NCI-H460 (cell line): ENCODE measurements around the gene DNAH3. TPM values are rescaled to one million over a fixed set of nuclear protein-coding genes. Genes with fewer than 3 reads are reported as not detected.
"Not testable (repeated sequence)": the region's sequence is repeated elsewhere in the genome, so short reads cannot be mapped to it uniquely, and the experiment has no call there.

Experiments
- DNase-seq: peaks from one replicate; pipeline ENCODE4 v3.0.0-alpha.2; 2016; ENCODE audit warnings: low read depth; ENCODE audit errors: extremely low read depth
- total RNA-seq: library from RNA; depleted of rRNA; stranded (reverse); fragments of >200 nt; shearing (Covaris generic); gene quantifications from 2 replicates; pipeline ENCODE4 v1.2.3, GENCODE V29; 2014

DNAH3 gene
- total RNA-seq, 1 experiment from 2014 or later: 0.37 TPM

- no peak for DNase-seq
Observed at GRCh38 chr16:20949660-20950059, 201.0 kb downstream of the DNAH3 start.

- DNase-seq: no peak
Observed at GRCh38 chr16:20948444-20948843, 202.2 kb downstream of the DNAH3 start.

- DNase-seq: no peak
Observed at GRCh38 chr16:20946015-20946629, 204.5 kb downstream of the DNAH3 start.

GRCh38 chr16:20945575-20945875 lies 205.1 kb downstream of the DNAH3 start:
- DNase-seq: not testable (repeated sequence)

- no peak for DNase-seq
Observed at GRCh38 chr16:20944861-20945574, 205.6 kb downstream of the DNAH3 start.

- no peak for DNase-seq
Observed at GRCh38 chr16:20942256-20942655, 208.4 kb downstream of the DNAH3 start.

GRCh38 chr16:20941636-20941926 lies 209.1 kb downstream of the DNAH3 start:
- DNase-seq: no peak

- no peak for DNase-seq
Observed at GRCh38 chr16:20940871-20941635, 209.6 kb downstream of the DNAH3 start.

- DNase-seq: no peak
Observed at GRCh38 chr16:20939611-20940010, 211.0 kb downstream of the DNAH3 start.

GRCh38 chr16:20938426-20938825 lies 212.2 kb downstream of the DNAH3 start:
- DNase-seq: no peak

- no peak for DNase-seq
Observed at GRCh38 chr16:20937736-20938135, 212.9 kb downstream of the DNAH3 start.

- no peak for DNase-seq
Observed at GRCh38 chr16:20933589-20933988, 217.1 kb downstream of the DNAH3 start.

- DNase-seq: no peak
Observed at GRCh38 chr16:20931066-20931600, 219.5 kb downstream of the DNAH3 start.

GRCh38 chr16:20930365-20930690 lies 220.3 kb downstream of the DNAH3 start:
- no peak for DNase-seq

- not testable (repeated sequence) for DNase-seq
Observed at GRCh38 chr16:20929676-20930364, 220.8 kb downstream of the DNAH3 start.

- no peak for DNase-seq
Observed at GRCh38 chr16:20928774-20929411, 221.8 kb downstream of the DNAH3 start.

GRCh38 chr16:20925751-20926150 lies 224.9 kb downstream of the DNAH3 start:
- no peak for DNase-seq

- no peak for DNase-seq
Observed at GRCh38 chr16:20923876-20924275, 226.8 kb downstream of the DNAH3 start.

- no peak for DNase-seq
Observed at GRCh38 chr16:20920799-20921198, 229.8 kb downstream of the DNAH3 start.

GRCh38 chr16:20920091-20920490 lies 230.6 kb downstream of the DNAH3 start:
- no peak for DNase-seq
